Tibial nerve (tissue), 4 donors: ENCODE data around the gene LHPP. TPM values are rescaled to one million over a fixed set of nuclear protein-coding genes. Genes with fewer than 3 reads are reported as not detected.

Source experiments
- DNase-seq, 2 donors: peaks; one replicate each; pipeline ENCODE4 v3.0.0-alpha.2; 2019; ENCODE audit warnings: low spot score in 2 of 2
- H3K27ac ChIP-seq, 4 donors: fragments of 200-600 bp; sonication (generic) in 3 of 4; one replicate each; pipeline ENCODE4 v1.5.1; 2017 to 2019; ENCODE audit warnings: mild to moderate bottlenecking in 1 of 4
- H3K27me3 ChIP-seq, 2 donors: fragments of 200-600 bp; sonication (generic) in 1 of 2; one replicate each; pipeline versions ENCODE4 v1.5.1 to v1.6.0; 2017 to 2019
- H3K36me3 ChIP-seq, 3 donors: fragments of 200-600 bp; sonication (generic); one replicate each; pipeline ENCODE4 v1.5.1; 2018 to 2019
- H3K4me1 ChIP-seq, 4 donors: fragments of 200-600 bp; sonication (generic) in 3 of 4; one replicate each; pipeline ENCODE4 v1.5.1; 2017 to 2019
- H3K4me3 ChIP-seq, 4 donors: fragments of 200-600 bp; sonication (generic) in 3 of 4; one replicate each; pipeline ENCODE4 v1.5.1; 2017 to 2019; ENCODE audit warnings: mild to moderate bottlenecking in 1 of 4, moderate library complexity in 1 of 4
- H3K9me3 ChIP-seq, 4 donors: fragments of 200-600 bp; sonication (generic) in 3 of 4; one replicate each; pipeline ENCODE4 v1.5.1; 2017 to 2019
- EP300 ChIP-seq, 2 donors: sonication (generic); formaldehyde crosslinking; IDR thresholded peaks; one replicate each; pipeline ENCODE4 v1.6.1; 2017; ENCODE audit warnings: antibody characterized with exemption in 2 of 2, mild to moderate bottlenecking in 1 of 2
- POLR2A ChIP-seq, 2 donors: fragments of 450-650 bp; IDR thresholded peaks; one replicate each; pipeline ENCODE4 v1.6.1; 2017; ENCODE audit warnings: antibody characterized with exemption in 2 of 2, mild to moderate bottlenecking in 2 of 2, moderate library complexity in 2 of 2
- WGBS, 2 donors: methylation state at CpG; one replicate each; pipeline ENCODE4 v1.1.5; 2018; 5-methylcytosine and 5-hydroxymethylcytosine counted together
- total RNA-seq, 4 donors: library from RNA; depleted of rRNA; stranded (reverse); fragments of >200 nt; gene quantifications; one replicate each; pipeline ENCODE4 v1.1.0, GENCODE V29; 2016
- TF ChIP-seq, protein P1 (sequence below), 5 experiments: fragments of 200-600 bp in 3 of 5; fragments of 450-650 bp in 2 of 5; sonication (generic) in 3 of 5; IDR thresholded peaks; one replicate each; pipeline ENCODE4 v1.5.1; 2016 to 2019; ENCODE audit warnings: antibody characterized with exemption in 5 of 5, mild to moderate bottlenecking in 3 of 5, moderate library complexity in 2 of 5

LHPP gene
- total RNA-seq, 4 donors from 2014 or later: 25.5 to 211 (median 123) TPM

- TF ChIP-seq, protein P1, sequence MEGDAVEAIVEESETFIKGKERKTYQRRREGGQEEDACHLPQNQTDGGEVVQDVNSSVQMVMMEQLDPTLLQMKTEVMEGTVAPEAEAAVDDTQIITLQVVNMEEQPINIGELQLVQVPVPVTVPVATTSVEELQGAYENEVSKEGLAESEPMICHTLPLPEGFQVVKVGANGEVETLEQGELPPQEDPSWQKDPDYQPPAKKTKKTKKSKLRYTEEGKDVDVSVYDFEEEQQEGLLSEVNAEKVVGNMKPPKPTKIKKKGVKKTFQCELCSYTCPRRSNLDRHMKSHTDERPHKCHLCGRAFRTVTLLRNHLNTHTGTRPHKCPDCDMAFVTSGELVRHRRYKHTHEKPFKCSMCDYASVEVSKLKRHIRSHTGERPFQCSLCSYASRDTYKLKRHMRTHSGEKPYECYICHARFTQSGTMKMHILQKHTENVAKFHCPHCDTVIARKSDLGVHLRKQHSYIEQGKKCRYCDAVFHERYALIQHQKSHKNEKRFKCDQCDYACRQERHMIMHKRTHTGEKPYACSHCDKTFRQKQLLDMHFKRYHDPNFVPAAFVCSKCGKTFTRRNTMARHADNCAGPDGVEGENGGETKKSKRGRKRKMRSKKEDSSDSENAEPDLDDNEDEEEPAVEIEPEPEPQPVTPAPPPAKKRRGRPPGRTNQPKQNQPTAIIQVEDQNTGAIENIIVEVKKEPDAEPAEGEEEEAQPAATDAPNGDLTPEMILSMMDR (IDR thresholded peaks at IDR 0.05): no peak
- TF ChIP-seq POLR2A (IDR thresholded peaks at IDR 0.05): no peak
- TF ChIP-seq EP300 (IDR thresholded peaks at IDR 0.05): no peak
- Histone ChIP-seq H3K27me3 (no peaks in the 10 kb centered on the region), H3K9me3 (no peaks in the 10 kb centered on the region), H3K27ac (no peak overlapping the region), H3K4me1 (peaks cover 0 to 34% (median 16%) of the 10 kb centered on the region in 4 donors), H3K36me3 (no peaks in the 10 kb centered on the region), H3K4me3 (no peak overlapping the region)
- DNase-seq: no peak
- 80 to 86% methylated on average over 4 to 13 of the region's 13 CpGs for WGBS, 2 donors
Measured at GRCh38 chr10:124537891-124538290, 76.3 kb downstream of the LHPP start.

DNA sequence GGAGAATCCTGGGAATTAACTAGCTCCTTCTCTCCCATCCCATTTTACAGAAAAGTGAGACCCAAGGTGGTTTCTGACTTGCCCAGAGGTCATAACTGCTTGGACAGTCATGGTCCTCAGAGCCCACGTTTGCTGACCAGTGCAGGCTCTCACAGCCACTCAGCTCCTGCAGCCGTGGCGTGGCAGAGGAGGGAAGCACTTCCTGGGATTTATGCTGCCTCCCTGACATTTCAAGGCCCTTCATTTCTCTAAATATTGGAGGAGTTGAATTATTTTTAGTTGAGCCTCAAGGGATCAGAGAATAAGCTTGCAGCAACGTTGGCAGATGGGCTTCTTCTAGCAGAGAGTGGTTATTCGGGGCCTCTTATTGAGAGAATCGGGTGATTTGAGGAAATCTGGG lies 77.1 kb downstream of the LHPP start:
- Histone ChIP-seq H3K9me3 (no peaks in the 10 kb centered on the region), H3K27ac (no peak overlapping the region), H3K4me3 (no peak overlapping the region), H3K36me3 (no peaks in the 10 kb centered on the region), H3K27me3 (no peaks in the 10 kb centered on the region), H3K4me1 (peaks cover 0 to 34% (median 16%) of the 10 kb centered on the region in 4 donors)
- no peak for DNase-seq
- 79 to 87% methylated on average over 6 of the region's 6 CpGs for WGBS, 2 donors
- TF ChIP-seq POLR2A (IDR thresholded peaks at IDR 0.05) (no peak), EP300 (IDR thresholded peaks at IDR 0.05) (no peak)
- TF ChIP-seq, protein P1 (IDR thresholded peaks at IDR 0.05): no peak

- peaks cover 0 to 39% (median 15%) of the 10 kb centered on the region in 4 donors for H3K4me1 ChIP-seq
- no peaks in the 10 kb centered on the region for H3K36me3 ChIP-seq
- TF ChIP-seq POLR2A (IDR thresholded peaks at IDR 0.05) (no peak), EP300 (IDR thresholded peaks at IDR 0.05) (peak in 1 of 2 donors; percentile 49)
- TF ChIP-seq, protein P1 (IDR thresholded peaks at IDR 0.05): peak; percentile 80 to 95 (median 86)
- no peaks in the 10 kb centered on the region for H3K27me3 ChIP-seq
- H3K9me3 ChIP-seq: no peaks in the 10 kb centered on the region
- H3K27ac ChIP-seq: peak overlapping the region in 1 of 4 donors; percentile 60
- DNase-seq: peak; percentile 49 to 66
- no peak overlapping the region for H3K4me3 ChIP-seq
- 29 to 38% methylated on average over 24 to 25 of the region's 26 CpGs for WGBS, 2 donors
Measured at GRCh38 chr10:124539935-124540641, 78.5 kb downstream of the LHPP start.

GRCh38 chr10:124541076-124541903 lies 79.7 kb downstream of the LHPP start:
- Histone ChIP-seq H3K27me3 (no peaks in the 10 kb centered on the region), H3K36me3 (no peaks in the 10 kb centered on the region), H3K4me3 (no peak overlapping the region), H3K27ac (peak overlapping the region in 1 of 4 donors; percentile 60), H3K9me3 (no peaks in the 10 kb centered on the region), H3K4me1 (peaks cover 0 to 33% (median 13%) of the 10 kb centered on the region in 4 donors)
- DNase-seq: no peak
- WGBS, 2 donors: 77 to 81% methylated on average over 17 to 23 of the region's 23 CpGs
- TF ChIP-seq EP300 (IDR thresholded peaks at IDR 0.05) (no peak), POLR2A (IDR thresholded peaks at IDR 0.05) (no peak)

- WGBS, 2 donors: 61 to 74% methylated on average over 3 of the region's 3 CpGs
- H3K27ac ChIP-seq: no peak overlapping the region
- DNase-seq: no peak
- H3K36me3 ChIP-seq: no peaks in the 10 kb centered on the region
- TF ChIP-seq, protein P1 (IDR thresholded peaks at IDR 0.05): no peak
- TF ChIP-seq EP300 (IDR thresholded peaks at IDR 0.05) (no peak), POLR2A (IDR thresholded peaks at IDR 0.05) (no peak)
- H3K4me1 ChIP-seq: peaks cover 0 to 33% (median 11%) of the 10 kb centered on the region in 4 donors
- no peak overlapping the region for H3K4me3 ChIP-seq
- no peaks in the 10 kb centered on the region for H3K27me3 ChIP-seq
- no peaks in the 10 kb centered on the region for H3K9me3 ChIP-seq
Measured at GRCh38 chr10:124542336-124542735, 80.7 kb downstream of the LHPP start.
